ENCODE data around the gene USP9X.
"Not testable (repeated sequence)": the region's sequence is repeated elsewhere in the genome, so short reads cannot be mapped to it uniquely, and the experiment has no call there.

Gene USP9X

GRCh38 chrX:41086627-41086932 is 1.3 kb downstream of the USP9X start:
- no peak for DNase-seq (ENCODE audit: low read depth)

- no peak for DNase-seq (ENCODE audit: low read depth)
These were observed 2.0 kb downstream of the USP9X start for GRCh38 chrX:41087201-41087600.

- DNase-seq (ENCODE audit: low read depth), result no peak
These were observed 5.5 kb downstream of the USP9X start for GRCh38 chrX:41090568-41091238.

GRCh38 chrX:41092776-41093175 is 7.5 kb downstream of the USP9X start:
- DNase-seq (ENCODE audit: low read depth), result no peak

- no peak for DNase-seq (ENCODE audit: low read depth)
These were observed 9.9 kb downstream of the USP9X start for GRCh38 chrX:41095174-41095573.

- no peak for DNase-seq (ENCODE audit: low read depth)
These were observed 10.7 kb downstream of the USP9X start for GRCh38 chrX:41095908-41096307.

- DNase-seq (ENCODE audit: low read depth), result peak; percentile 31
These were observed 11.2 kb downstream of the USP9X start for GRCh38 chrX:41096339-41096955.

GRCh38 chrX:41097326-41097725 is 12.1 kb downstream of the USP9X start:
- no peak for DNase-seq (ENCODE audit: low read depth)

- DNase-seq (ENCODE audit: low read depth), result no peak
These were observed 15.0 kb downstream of the USP9X start for GRCh38 chrX:41100200-41100599.

GRCh38 chrX:41100819-41101218 is 15.6 kb downstream of the USP9X start:
- no peak for DNase-seq (ENCODE audit: low read depth)

GRCh38 chrX:41105005-41105404 is 19.8 kb downstream of the USP9X start:
- DNase-seq (ENCODE audit: low read depth), result no peak

GRCh38 chrX:41106257-41106656 is 21.0 kb downstream of the USP9X start:
- DNase-seq (ENCODE audit: low read depth), result not testable (repeated sequence)

- no peak for DNase-seq (ENCODE audit: low read depth)
These were observed 22.8 kb downstream of the USP9X start for GRCh38 chrX:41108007-41108406.

- no peak for DNase-seq (ENCODE audit: low read depth)
These were observed 23.4 kb downstream of the USP9X start for GRCh38 chrX:41108463-41109205.

GRCh38 chrX:41110801-41111625 is 25.8 kb downstream of the USP9X start:
- no peak for DNase-seq (ENCODE audit: low read depth)

GRCh38 chrX:41115104-41115425 is 29.8 kb downstream of the USP9X start:
- not testable (repeated sequence) for DNase-seq (ENCODE audit: low read depth)

GRCh38 chrX:41116948-41117347 is 31.7 kb downstream of the USP9X start:
- DNase-seq (ENCODE audit: low read depth), result no peak

- no peak for DNase-seq (ENCODE audit: low read depth)
These were observed 32.9 kb downstream of the USP9X start for GRCh38 chrX:41118156-41118555.

- no peak for DNase-seq (ENCODE audit: low read depth)
These were observed 34.6 kb downstream of the USP9X start for GRCh38 chrX:41119803-41120202.

- DNase-seq (ENCODE audit: low read depth), result no peak
These were observed 36.5 kb downstream of the USP9X start for GRCh38 chrX:41121766-41122165.

- DNase-seq (ENCODE audit: low read depth), result no peak
These were observed 37.5 kb downstream of the USP9X start for GRCh38 chrX:41122664-41123257.

- DNase-seq (ENCODE audit: low read depth), result no peak
These were observed 42.4 kb downstream of the USP9X start for GRCh38 chrX:41127477-41128192.
